HUES48 (cell line): Measurements from ENCODE around the gene JMJD4.

ENCODE experiments used
- H3K27ac ChIP-seq: one replicate; pipeline ENCODE4 v1.7.0; 2013; ENCODE audit warnings: low read depth, low read length, inconsistent platforms
- H3K27me3 ChIP-seq: 2 replicates; pipeline ENCODE4 v1.6.1; 2013; ENCODE audit warnings: mild to moderate bottlenecking, low read length; ENCODE audit not compliant: control insufficient read depth, insufficient read depth
- H3K36me3 ChIP-seq: 2 replicates; pipeline ENCODE4 v1.6.1; 2013; ENCODE audit warnings: low read length; ENCODE audit not compliant: control insufficient read depth, insufficient read depth
- H3K4me1 ChIP-seq: 2 replicates; pipeline ENCODE4 v1.6.1; 2013; ENCODE audit warnings: mild to moderate bottlenecking, low read length; ENCODE audit not compliant: control insufficient read depth, insufficient read depth
- H3K4me3 ChIP-seq: 2 replicates; pipeline ENCODE4 v1.5.1; 2013; ENCODE audit warnings: mild to moderate bottlenecking, low read depth, low read length
- H3K9ac ChIP-seq: 2 replicates; pipeline ENCODE4 v1.6.1; 2013; ENCODE audit warnings: mild to moderate bottlenecking, low read depth, low read length, moderate library complexity
- H3K9me3 ChIP-seq: 2 replicates; pipeline ENCODE4 v1.6.1; 2013; ENCODE audit warnings: low read length; ENCODE audit not compliant: control insufficient read depth, insufficient read depth

JMJD4 gene

DNA sequence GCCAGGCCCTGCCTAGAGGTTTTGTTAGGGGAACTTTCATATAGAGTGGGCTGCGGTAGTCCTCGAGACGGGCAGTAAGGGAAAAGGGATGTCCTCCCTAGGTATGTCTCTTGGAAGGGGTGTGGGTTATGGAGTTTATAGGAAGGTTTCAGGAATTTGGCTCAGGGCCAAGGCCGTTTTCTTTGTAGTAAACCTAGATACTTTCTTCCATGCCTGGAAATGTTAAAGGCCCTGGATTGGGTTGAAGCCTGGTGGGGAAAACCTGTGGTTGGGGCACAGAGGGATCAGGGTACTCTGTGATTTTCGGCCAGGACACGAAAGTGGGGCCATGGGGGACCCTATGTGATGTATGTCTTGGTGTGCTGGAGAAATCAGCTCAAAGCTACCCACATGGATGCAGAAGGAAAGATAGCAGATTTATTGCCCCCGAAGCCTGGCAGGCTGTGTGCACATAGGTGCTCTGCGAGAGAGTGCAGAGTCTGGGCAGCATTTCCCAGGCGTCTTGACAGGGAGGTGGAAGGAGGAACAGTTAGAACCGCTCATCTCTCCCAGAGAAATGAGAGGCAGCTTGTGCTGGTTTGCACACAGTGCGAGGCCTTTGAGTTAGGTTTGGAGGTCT is 1.8 kb upstream of the JMJD4 start:
- Histone ChIP-seq H3K9me3 (no peaks in the 10 kb centered on the region), H3K36me3 (peaks cover 30% of the 10 kb centered on the region), H3K4me3 (no peak overlapping the region), H3K9ac (no peak overlapping the region), H3K4me1 (no peaks in the 10 kb centered on the region), H3K27ac (no peak overlapping the region), H3K27me3 (no peaks in the 10 kb centered on the region)

DNA sequence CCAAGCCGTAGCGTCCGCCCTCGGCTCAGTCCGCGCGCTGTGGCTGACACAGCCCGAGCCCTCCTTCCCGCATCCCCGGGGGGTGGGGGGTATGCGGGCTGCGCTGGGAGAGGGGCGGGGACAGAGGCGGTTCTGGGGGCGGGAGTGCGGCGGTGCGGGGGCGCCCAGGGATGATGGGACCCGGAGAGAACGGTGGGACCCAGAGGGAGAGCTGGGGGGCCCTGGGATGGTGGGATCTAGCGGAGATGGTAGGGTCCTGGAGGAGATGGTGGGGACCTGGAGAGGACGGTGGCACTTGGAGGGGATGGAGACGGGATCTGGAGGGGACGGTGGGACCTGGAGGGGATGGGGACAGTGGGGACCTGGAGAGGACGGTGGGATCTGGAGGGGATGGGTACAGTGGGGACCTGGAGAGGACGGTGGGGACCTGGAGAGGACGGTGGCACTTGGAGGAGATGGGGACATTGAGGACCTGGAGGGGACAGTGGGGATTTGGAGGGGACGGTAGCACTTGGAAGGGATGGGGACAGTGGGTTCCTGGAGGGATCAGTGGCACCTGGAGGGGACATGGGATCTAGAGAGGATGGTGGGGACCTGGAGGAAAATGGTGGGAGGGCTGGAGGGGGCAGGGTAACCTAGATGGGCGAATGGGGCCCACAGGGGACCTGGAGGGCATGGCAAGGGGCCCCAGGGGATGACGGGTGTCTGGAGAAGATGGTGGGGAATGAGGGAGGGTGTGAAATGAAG is 610 bp upstream of the JMJD4 start:
- H3K36me3 ChIP-seq = peaks cover 41% of the 10 kb centered on the region
- H3K4me1 ChIP-seq = no peaks in the 10 kb centered on the region
- H3K9ac ChIP-seq = peak overlapping the region; percentile 54; the same call in 1 of the 2 replicates
- H3K4me3 ChIP-seq = peak overlapping the region; percentile 72
- H3K27me3 ChIP-seq = no peaks in the 10 kb centered on the region
- no peaks in the 10 kb centered on the region for H3K9me3 ChIP-seq
- peak overlapping the region; percentile 71 for H3K27ac ChIP-seq

DNA sequence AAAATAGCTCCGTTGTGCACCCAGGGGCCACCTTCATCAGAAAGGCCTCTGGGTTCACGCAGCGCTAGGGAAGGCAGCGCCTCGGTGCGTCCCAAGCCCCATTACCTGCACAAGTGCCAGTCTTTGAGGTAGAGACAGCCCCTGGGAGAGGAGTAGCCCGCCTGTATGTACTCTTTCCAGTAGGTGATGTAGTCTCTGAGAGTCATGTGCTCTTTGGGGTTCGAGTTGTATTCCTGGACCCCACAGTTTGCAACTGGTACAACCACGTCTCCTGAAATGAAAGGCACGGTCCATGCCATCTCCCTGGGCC is 601 bp downstream of the JMJD4 start:
- Histone ChIP-seq H3K27me3 (no peaks in the 10 kb centered on the region), H3K4me3 (peak overlapping the region; percentile 72), H3K9ac (peak overlapping the region; percentile 78; the same call in 1 of the 2 replicates), H3K36me3 (peaks cover 33% of the 10 kb centered on the region), H3K4me1 (peaks cover 6% of the 10 kb centered on the region), H3K9me3 (no peaks in the 10 kb centered on the region), H3K27ac (no peak overlapping the region)

DNA sequence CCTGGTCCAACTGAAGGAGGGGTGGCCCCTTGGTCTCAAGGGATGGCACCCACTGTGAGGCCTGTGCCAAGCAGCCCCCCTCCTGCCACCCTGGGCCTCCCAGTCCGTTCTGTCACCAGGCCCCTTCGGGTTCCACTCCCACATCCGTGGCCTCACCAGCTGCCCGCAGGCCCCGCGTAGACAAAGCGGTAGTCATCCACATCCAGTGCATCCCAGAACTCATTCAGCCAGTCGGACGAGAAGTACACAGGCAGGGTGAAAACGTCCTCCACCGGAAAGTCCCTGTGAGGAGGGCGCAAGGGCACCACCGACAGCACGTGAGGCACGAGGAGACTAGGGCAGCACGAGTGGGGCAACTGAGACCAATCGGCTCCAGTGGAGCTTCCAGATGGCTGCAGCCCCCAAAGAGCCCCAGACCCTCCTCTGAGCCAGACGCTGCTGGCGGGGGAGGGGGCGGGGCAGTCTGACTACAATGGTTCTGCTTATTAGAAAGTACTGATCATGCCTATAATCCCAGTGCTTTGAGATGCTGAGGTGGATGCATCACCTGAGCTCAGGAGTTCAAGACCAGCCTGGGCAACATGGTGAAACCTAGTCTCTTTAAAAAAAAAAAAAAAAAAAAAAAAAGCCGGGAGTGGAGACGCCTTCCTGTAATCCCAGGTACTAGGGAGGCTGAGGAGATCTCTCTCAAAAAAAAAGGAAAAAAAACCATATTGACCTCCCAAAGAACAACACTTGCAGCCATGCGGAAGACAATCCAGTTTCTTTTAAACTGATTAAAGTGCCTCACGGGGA is 1.2 kb downstream of the JMJD4 start:
- Histone ChIP-seq H3K4me3 (peak overlapping the region; percentile 72), H3K27me3 (no peaks in the 10 kb centered on the region), H3K9ac (peak overlapping the region; percentile 78; the same call in 1 of the 2 replicates), H3K4me1 (peaks cover 6% of the 10 kb centered on the region), H3K27ac (no peak overlapping the region), H3K9me3 (no peaks in the 10 kb centered on the region), H3K36me3 (peaks cover 30% of the 10 kb centered on the region)

DNA sequence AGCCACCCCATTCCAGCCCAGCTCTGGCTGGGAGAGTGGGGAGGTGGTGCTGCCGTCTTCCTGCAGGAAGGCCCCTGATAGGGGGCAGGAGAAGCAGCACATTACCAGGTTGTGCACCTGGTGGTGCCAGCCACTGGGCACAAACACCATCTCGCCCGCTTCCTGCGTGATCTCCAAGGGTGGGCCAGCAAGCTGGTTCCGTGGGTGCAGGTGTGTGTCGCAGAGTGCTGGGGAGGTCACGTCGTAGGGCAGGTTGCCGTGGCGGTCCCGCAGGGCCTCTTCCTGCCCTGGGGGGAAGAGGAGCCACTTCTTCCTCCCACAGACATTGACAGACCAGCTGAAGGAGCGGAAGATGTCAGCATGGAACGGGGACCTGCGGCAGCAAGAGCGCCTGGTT is 1.8 kb downstream of the JMJD4 start:
- H3K9ac ChIP-seq = no peak overlapping the region
- no peak overlapping the region for H3K27ac ChIP-seq
- peaks cover 6% of the 10 kb centered on the region for H3K4me1 ChIP-seq
- H3K9me3 ChIP-seq = no peaks in the 10 kb centered on the region
- H3K27me3 ChIP-seq = no peaks in the 10 kb centered on the region
- H3K4me3 ChIP-seq = no peak overlapping the region
- peaks cover 30% of the 10 kb centered on the region for H3K36me3 ChIP-seq

DNA sequence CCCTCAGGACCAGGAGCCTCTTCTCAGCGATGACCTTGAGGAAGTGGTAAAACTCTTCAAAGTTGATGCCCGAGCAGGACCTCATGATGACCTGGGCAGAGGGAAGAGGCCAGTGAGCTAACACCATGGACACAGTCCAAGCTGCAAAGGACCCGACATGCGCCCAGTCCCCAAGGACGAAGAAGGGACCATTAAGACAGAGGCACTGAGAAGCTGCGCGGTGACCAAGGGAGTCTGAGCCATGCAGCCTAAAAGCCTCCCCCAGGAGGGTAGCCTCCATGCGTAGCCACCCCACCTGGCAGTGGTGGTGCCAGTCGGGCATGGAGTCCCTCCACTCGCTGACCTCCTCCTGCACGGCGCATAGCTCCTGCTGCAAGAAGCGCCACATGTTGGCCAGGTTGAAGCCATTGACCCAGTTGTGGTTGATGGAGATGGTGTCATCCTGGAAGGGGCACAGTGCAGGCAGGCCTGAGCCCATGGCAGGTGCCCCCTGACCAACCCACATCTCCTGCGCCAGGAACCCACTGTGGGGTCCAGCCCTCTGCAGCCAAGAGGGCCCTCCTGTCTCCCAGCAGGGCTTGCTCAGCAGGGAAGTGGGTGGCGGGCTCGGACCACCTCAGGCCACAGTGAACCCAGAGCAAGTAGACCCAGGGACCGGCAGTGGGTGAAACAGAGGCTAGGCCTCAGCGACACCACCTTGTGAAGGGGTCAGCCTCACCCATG is 2.4 kb downstream of the JMJD4 start:
- H3K9me3 ChIP-seq = no peaks in the 10 kb centered on the region
- H3K27me3 ChIP-seq = no peaks in the 10 kb centered on the region
- no peak overlapping the region for H3K9ac ChIP-seq
- peaks cover 30% of the 10 kb centered on the region for H3K36me3 ChIP-seq
- H3K4me3 ChIP-seq = no peak overlapping the region
- no peak overlapping the region for H3K27ac ChIP-seq
- peaks cover 6% of the 10 kb centered on the region for H3K4me1 ChIP-seq

DNA sequence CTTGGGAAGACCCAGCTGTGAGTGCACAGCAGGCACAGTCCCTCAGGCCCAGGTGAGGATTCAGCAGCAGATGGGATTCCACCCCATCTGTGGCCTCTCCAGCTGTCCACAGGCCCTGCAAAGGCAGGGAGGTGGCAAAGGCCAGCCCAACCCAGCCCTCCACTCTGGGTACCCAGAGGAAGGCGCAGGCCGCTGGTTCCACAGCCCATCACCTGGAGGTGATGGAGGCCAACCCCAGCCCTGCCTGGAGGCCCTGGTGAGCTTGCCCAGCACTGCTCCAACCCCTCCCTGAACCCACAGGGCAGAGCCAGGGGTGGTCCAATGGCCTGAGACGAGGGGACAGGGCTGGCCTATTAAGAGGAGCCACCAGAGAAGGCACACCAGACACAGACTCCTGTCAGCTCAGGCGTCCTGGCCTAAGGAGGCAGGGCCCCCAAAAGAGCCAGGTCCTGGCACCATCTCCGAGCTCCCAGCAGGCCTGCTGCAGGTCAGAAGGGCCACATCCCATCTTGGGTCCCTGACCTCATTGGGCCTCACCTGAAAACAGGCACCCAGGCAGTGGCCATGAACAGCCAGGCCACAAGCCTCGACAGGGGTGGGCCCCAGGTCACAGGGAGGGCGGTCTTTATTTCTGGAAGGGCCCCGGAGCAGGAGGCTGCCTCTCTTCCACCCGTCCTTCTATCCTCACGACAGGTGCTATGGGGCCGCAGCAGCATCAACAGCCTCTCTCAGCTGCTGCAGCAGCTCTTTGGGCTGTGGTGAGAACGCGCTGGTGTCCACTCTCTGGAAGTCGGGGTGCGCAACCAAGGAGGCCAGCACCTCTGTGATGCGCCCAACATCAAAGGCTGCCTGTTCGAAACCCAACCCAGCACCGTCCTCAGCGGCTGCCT is 3.2 kb downstream of the JMJD4 start:
- no peak overlapping the region for H3K4me3 ChIP-seq
- H3K36me3 ChIP-seq = peaks cover 30% of the 10 kb centered on the region
- peaks cover 6% of the 10 kb centered on the region for H3K4me1 ChIP-seq
- no peak overlapping the region for H3K9ac ChIP-seq
- H3K27me3 ChIP-seq = no peaks in the 10 kb centered on the region
- H3K27ac ChIP-seq = no peak overlapping the region
- H3K9me3 ChIP-seq = no peaks in the 10 kb centered on the region

DNA sequence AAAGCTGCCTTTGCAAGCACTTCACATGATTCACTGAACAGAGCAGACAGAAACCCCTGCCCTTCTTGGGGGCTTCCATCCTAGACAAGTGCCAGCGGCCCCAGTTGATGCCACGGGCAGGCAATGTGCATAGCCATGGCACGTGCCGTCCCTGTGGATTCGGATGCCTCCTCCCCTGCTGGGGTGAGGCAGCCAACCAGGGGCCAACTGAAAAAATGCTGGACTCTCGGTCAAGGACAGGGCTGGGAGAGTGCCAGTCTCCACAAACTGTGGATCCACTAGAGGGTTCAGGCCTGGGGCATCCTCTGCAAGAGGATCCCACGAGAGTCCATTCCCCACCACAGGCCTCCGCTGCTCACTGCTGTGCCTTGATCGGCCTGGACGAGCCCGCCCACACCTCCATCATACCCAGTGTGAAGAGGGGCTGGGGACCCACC is 3.8 kb downstream of the JMJD4 start:
- Histone ChIP-seq H3K4me1 (peaks cover 6% of the 10 kb centered on the region), H3K27me3 (no peaks in the 10 kb centered on the region), H3K9ac (no peak overlapping the region), H3K9me3 (no peaks in the 10 kb centered on the region), H3K36me3 (peaks cover 30% of the 10 kb centered on the region), H3K4me3 (no peak overlapping the region), H3K27ac (no peak overlapping the region)

DNA sequence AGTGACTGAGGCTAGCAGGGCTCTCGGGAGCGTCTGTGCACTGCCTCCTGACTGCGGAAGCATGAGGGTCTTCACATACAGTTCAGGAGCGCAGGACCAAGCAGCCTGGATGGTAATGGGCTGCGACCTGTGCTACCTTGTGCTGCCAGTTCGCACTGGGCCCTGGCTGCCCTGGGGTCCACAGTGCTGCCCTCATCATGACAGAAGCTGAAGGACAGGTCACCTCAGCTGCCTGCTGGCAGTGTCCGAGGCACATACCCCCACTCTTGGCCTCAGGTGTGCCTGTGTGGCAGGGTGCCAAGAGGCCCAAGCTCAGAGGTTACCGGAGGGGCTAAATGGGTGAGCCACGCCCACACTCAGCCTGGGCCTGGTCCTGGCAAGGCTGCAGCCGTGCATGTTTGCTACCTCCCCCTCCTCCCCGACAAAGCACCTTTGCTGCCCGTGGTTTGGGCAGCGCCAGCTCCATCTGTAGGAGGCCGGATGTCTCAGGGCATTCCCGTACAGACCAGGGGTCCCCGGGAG is 4.4 kb downstream of the JMJD4 start:
- H3K27ac ChIP-seq = peak overlapping the region; percentile 42
- H3K9me3 ChIP-seq = no peaks in the 10 kb centered on the region
- H3K9ac ChIP-seq = no peak overlapping the region
- no peak overlapping the region for H3K4me3 ChIP-seq
- peaks cover 30% of the 10 kb centered on the region for H3K36me3 ChIP-seq
- H3K27me3 ChIP-seq = no peaks in the 10 kb centered on the region
- peaks cover 6% of the 10 kb centered on the region for H3K4me1 ChIP-seq
